C4-2B (cell line): Measurements from ENCODE around the gene NLRX1.
"Not testable (repeated sequence)": the region's sequence is repeated elsewhere in the genome, so short reads cannot be mapped to it uniquely, and the experiment has no call there.

Source experiments
- H3K27ac ChIP-seq: fragments of 450-650 bp; 2 replicates; pipeline ENCODE4 v1.5.1; 2017
- CTCF ChIP-seq: fragments of 450-650 bp; conservative IDR thresholded peaks from 2 replicates; pipeline ENCODE4 v1.5.1; 2017; ENCODE audit warnings: mild to moderate bottlenecking
- ZFX ChIP-seq: fragments of 450-650 bp; IDR thresholded peaks from 2 replicates; pipeline ENCODE4 v1.6.1; 2017

Gene NLRX1

GRCh38 chr11:119155733-119156492 lies 12.6 kb upstream of the NLRX1 start:
- no peak for TF ChIP-seq CTCF

DNA sequence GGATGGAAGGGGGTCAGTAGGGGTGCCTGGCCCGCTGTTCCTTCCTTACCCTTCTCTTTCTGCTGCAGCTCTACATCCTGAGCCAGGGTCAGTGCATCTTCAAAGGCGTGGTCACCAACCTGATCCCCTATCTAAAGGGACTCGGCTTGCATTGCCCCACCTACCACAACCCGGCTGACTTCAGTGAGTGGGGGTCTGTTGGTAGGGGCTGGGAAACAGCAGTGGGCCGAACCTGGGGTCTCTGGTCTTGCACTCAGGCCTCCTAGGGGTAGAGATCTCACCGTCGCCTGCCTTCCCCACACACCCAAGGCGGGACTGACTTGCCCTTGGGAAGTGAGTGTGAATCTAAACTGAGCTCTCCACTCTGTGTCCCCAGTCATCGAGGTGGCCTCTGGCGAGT lies 12.0 kb upstream of the NLRX1 start:
- no peak for TF ChIP-seq ZFX
- TF ChIP-seq CTCF: no peak
- no peak overlapping the region for H3K27ac ChIP-seq

More at GRCh38 chr11:119155733-119156492, 12.6 kb upstream of the NLRX1 start:
- no peak overlapping the region for H3K27ac ChIP-seq

GRCh38 chr11:119157063-119157462 lies 11.5 kb upstream of the NLRX1 start:
- TF ChIP-seq CTCF: no peak
- TF ChIP-seq ZFX: no peak
- no peak overlapping the region for H3K27ac ChIP-seq

- TF ChIP-seq CTCF: no peak
- no peak for TF ChIP-seq ZFX
- no peak overlapping the region for H3K27ac ChIP-seq
These were observed 10.1 kb upstream of the NLRX1 start for GRCh38 chr11:119158467-119158866.

- TF ChIP-seq ZFX (no peak), CTCF (no peak)
- no peak overlapping the region for H3K27ac ChIP-seq
These were observed 8.4 kb upstream of the NLRX1 start for GRCh38 chr11:119160151-119160550.

DNA sequence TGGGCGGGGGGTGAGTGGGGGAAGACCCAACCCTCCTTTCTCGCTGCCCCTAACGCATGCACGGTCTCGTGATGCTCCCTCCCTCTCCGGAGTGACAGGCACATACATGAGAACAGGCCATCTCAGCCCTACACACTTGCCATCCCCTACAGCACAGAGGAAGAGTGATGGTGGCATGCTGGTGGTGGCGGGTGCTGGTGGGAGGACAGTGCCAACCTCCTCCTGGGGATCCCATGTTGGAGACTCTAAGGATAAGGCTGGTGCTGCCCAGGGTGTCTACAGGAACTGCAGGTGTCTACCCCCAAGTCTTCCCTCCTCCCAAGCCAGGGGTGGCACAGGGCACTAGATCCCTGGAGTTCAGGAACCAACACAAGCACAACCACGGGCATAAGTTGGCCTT lies 6.7 kb upstream of the NLRX1 start:
- no peak for TF ChIP-seq CTCF
- no peak for TF ChIP-seq ZFX
- H3K27ac ChIP-seq: no peak overlapping the region

DNA sequence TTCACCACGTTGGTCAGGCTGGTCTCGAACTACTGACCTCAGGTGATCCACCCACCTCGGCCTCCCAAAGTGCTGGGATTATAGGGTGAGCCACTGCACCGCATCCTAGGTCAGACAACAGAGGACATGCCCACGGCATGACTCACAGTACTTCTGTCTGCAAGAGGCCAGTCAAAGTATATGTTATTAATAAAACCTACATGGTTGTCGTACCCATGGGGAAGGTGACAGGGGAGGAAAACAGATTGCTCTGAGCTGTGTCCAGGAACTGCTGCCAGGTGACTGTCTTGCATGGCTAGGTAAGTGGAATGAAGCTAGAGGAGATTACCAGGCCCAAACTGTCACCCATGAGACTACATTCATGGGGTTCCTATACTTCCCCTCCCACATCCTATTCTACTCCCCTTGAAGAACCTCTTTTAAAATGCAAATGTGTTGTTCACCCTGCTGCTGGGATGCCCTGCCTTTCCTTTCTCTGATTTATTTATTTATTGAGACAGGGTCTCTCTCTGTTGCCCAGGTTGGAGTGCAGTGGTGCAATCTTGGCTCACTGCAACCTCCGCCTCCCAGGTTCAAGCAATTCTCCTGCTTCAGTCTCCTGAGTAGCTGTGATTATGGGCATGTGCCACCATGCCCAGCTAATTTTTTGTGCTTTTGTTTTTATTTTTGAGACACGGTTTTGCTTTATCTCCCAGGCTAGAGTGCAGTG lies 2.0 kb upstream of the NLRX1 start:
- no peak for TF ChIP-seq CTCF
- TF ChIP-seq ZFX: no peak
- no peak overlapping the region for H3K27ac ChIP-seq

DNA sequence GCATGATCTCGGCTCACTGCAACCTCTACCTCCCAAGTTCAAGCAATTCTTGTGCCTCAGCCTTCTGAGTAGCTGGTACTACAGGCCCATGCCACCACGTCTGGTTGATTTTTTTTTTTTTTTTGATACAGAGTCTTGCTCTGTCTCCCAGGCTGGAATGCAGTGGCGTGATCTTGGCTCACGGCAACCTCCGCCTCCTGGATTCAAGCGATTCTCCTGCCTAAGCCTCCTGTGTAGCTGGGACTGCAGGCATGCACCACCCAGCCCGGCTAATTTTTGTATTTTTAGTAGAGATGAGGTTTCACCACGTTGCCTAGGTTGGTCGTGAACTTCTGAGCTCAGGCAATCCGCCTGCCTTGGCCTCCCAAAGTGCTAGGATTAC lies 1.5 kb upstream of the NLRX1 start:
- not testable (repeated sequence) for H3K27ac ChIP-seq
